Skin epidermis (tissue), 12 donors: ENCODE data around the gene KNG1.
"Not testable (repeated sequence)": the region's sequence is repeated elsewhere in the genome, so short reads cannot be mapped to it uniquely, and the experiment has no call there.

Experiments
- H3K27ac ChIP-seq, 21 experiments: fragments of 200-600 bp; sonication (generic) in 11 of 21; one replicate each; pipeline ENCODE4 v1.5.0; 2020; ENCODE audit warnings: mild to moderate bottlenecking in 3 of 21, inconsistent platforms in 2 of 21, moderate library complexity in 2 of 21
- H3K4me3 ChIP-seq, 7 experiments: fragments of 200-600 bp; sonication (generic) in 2 of 7; one replicate each; pipeline ENCODE4 v1.5.0; 2020; ENCODE audit warnings: inconsistent platforms in 2 of 7, mild to moderate bottlenecking in 2 of 7, moderate library complexity in 1 of 7

KNG1 gene

DNA sequence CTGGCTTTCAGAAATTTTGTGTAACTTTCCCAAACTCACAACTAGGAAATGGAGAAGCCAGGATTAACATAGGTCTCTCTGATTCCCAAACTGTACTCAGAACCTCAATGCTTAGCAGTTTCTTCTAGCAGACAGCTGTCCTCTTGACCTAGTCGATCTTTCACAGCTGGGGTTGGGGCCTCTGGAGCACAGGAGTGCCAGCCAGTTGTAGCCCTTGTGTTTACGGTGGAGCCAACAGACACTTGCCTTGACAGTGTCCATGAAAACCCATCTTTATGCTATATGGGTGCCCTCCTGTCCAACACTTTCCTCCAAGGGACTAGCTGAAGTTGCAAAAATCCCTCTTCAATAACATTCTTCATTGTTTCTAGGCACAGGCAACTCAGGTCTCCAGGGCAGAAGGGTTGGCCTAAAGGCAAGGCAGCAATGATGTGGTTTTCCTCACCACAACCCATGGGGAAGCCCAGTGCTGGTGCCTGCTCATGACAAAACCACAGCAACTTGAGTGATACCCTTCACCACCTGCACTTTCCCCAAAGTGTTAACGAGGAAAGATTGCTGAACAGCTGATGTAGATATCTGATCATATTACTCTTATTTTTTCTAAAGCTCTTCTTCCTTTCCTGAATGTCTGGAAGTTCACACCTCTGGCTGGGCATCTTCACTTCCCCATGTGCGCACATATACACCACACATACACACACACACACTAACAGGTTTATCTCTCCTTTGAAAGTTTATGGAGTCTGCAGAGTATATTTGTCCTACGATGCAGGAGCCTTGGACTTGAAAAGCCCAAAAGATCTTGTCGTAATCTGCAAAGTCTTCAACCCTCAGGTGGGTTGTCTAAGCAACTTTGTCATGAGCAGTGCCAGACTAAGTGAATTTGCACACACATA, 11.0 kb upstream of the KNG1 start:
- Histone ChIP-seq H3K4me3 (no peak overlapping the region), H3K27ac (no peak overlapping the region)

DNA sequence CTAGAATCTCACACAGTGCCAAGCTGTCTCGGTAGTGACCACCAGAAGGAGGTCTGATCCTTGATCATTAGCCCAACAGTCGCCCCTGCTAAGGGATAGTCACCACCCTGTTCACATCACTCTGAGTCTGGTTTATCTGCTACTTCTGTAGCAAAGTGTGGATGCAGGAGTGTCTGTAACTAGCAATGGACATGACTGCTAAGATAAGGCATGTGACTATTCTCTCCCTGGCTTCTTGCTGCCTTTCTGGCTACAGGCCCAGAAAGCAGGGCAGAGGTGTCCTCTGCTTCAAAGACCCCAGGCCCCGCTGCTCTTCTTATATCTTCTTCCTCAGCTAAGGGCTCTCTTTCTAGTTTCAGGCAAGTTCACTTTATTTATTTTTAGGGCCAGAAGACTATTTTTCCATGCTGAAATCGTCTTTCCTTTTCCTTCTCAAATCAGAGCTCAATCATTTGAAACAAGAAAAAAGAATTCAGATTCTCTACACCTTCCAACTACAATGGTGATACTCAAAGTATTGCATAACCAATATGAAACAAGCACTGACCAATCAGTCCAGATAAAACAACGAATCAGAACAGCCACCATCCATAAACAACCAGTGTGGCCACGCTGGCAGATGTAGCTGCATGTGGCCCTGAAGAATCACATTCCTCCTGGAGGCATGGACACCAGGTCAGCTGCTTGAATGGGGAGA, 8.0 kb upstream of the KNG1 start:
- Histone ChIP-seq H3K4me3 (no peak overlapping the region), H3K27ac (no peak overlapping the region)

DNA sequence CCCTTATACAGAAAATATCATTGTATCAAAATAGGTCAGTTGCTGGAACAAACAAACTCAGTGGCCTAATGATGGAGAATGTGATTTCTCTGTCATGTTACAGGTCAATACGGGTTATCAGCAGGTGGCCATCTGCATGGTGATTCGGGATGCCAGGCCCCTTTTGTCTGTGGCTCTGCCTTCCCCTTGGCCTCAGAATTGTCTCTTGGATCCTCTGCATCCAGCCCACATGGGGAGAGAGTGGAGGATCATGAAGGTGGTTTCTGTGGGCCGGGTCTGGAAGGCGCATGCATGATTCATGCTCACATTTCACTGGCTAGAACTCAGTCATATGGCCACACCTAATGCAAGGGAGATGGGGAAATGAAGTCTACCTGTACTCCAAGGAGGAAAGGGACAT, 6.5 kb upstream of the KNG1 start:
- not testable (repeated sequence) for H3K4me3 ChIP-seq, H3K27ac ChIP-seq

DNA sequence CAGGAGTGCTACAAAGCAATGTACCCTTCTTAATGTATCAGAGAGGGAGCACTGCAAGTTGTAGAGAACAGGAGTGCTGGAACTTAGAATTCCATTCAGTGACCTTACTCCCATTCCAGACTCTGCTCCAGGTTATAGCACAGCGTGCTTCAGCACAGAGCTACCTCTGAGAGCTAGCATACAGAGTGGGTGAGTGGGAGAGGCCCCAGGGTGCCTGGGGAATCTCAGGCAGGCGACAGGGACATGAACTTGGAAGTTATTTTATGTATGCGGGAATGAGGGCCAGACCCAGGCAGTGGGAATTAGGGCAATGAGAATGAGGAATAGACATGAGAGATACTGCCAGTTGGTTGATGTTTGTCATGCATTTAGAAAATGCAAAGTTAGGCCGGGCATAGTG, 3.7 kb upstream of the KNG1 start:
- no peak overlapping the region for H3K4me3 ChIP-seq
- H3K27ac ChIP-seq, result no peak overlapping the region

DNA sequence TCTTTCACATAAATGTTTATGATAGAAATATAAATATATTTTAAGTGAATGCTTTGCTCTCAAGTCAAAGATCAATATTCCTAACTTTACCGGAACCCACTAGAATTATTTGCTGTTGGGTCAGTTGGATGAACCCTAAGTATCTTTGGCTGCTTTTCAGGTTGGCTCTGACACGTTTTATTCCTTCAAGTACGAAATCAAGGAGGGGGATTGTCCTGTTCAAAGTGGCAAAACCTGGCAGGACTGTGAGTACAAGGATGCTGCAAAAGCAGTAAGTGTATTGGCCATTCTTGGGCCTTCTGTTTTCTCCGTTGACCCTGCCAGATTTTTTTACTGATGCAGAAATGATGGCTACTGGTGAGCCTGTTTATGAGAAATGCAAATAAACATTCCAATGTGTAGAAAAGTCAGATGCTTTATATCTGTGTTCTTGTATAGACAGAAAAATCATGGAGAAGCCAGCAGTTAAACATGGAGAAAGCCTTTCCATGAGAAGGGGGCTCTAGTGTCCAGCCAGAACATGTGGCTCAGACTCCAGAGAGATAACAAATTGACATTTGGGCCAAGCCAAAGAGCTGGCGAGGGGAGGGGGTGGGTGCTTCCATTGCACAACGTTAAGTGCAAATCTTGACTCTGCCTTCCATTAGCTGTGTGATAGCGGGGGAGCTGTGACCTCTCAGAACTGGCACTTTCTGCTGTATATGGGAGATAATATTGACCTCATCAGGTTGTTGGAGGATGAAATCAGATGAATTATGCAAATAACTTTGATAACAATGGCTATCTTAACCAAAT, 3.0 kb downstream of the KNG1 start:
- H3K27ac ChIP-seq, result no peak overlapping the region
- no peak overlapping the region for H3K4me3 ChIP-seq

DNA sequence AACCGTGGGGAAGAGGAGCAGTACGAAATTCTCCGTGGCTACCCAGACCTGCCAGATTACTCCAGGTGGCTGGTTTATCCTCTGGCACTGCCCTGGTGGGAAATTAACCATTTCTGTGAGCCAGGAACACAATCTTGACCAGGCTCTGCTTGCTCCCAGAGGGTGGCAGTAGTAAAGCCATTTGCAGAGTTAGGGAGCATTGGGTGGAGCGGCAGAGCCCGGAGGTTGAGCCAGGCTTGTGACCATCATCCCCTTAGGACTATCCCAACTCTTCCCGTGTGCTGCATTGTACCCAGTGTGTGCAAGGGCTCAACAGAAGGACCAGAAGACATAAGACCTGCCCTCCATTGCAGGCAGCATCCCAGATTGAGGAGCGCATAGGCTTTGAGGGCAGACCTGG, 5.3 kb downstream of the KNG1 start:
- H3K4me3 ChIP-seq, result no peak overlapping the region
- no peak overlapping the region for H3K27ac ChIP-seq

DNA sequence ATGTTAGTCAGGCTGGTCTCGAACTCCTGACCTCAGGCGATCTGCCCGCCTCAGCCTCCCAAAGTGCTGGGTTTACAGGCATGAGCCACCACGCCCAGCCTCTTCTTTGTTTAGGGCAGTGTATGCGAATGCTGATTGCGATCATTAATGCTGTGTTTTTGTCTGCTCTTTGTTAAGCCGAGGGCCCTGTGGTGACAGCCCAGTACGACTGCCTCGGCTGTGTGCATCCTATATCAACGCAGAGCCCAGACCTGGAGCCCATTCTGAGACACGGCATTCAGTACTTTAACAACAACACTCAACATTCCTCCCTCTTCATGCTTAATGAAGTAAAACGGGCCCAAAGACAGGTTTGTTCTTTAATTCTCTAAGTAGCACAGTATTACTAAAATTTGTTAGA, 7.8 kb downstream of the KNG1 start:
- Histone ChIP-seq H3K4me3 (no peak overlapping the region), H3K27ac (no peak overlapping the region)

DNA sequence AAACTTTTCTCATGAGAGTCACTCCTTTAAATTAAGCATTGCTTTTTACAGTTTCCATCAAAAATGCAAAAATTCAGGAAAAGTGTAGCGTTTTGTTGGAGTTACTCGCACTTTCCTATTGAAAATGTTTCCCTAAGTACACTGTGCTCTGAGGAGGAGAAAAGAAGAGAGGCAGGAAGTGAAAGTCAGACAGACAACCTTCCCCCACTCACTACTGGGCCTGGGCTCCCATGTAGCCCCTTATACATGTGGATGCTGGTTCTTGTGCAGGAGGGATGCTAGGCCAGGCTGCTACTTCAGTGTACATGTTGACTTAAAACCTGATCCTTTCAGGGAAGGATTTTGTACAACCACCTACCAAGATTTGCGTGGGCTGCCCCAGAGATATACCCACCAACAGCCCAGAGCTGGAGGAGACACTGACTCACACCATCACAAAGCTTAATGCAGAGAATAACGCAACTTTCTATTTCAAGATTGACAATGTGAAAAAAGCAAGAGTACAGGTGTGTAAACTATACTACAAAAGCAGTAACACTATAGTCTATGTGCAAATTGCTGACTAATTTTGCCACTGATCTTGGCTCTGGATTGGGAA, 15.1 kb downstream of the KNG1 start:
- Histone ChIP-seq H3K27ac (no peak overlapping the region), H3K4me3 (no peak overlapping the region)

DNA sequence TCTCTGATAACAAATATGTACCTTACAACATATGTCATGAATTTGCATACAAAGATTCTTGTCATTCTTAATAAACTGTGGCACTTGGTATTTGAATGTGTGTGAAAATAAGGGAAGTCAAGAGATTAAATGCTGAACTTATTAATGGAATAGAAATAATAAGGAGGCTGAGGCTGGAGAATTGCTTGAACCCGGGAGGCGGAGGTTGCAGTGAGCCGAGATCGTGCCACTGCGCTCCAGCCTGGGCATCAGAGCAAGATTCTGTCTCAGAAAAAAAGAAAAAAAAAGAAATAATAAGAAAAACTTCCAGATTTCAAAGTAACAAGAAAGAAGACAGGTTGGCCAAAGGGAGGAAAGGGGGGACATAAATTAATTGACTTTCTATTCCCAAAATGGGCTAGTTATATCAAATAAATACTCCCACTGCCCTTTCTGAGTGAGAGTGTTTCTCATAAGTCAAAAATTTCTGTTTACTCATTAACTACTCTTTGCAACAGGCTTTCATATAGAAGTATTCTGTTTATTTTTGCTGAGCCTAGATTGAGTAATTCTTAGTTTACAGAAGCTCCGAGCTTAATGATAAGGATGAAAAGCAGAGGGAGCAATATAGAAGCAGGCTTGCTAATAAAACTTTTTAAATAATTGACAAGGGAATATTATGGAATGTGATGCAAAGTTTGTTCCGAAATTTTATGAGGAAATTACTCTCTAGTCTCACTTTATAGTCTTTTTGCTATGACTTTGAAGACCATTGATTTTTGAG, 25.6 kb downstream of the KNG1 start:
- Histone ChIP-seq H3K27ac (no peak overlapping the region), H3K4me3 (no peak overlapping the region)

DNA sequence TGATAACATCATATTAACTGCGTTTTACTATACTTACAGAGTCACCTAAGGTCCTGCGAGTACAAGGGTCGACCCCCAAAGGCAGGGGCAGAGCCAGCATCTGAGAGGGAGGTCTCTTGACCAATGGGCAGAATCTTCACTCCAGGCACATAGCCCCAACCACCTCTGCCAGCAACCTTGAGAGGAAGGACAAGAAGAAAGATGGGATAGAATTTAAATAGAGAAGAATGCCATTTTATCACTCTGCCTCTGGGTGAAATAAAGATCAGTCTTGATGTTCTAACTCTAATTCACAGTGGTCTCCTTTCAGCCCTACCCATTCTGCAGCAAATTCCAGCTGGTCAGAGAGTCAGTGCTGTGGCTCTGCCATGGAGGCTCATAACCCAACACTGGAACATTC, 26.5 kb downstream of the KNG1 start:
- no peak overlapping the region for H3K4me3 ChIP-seq
- H3K27ac ChIP-seq, result no peak overlapping the region

DNA sequence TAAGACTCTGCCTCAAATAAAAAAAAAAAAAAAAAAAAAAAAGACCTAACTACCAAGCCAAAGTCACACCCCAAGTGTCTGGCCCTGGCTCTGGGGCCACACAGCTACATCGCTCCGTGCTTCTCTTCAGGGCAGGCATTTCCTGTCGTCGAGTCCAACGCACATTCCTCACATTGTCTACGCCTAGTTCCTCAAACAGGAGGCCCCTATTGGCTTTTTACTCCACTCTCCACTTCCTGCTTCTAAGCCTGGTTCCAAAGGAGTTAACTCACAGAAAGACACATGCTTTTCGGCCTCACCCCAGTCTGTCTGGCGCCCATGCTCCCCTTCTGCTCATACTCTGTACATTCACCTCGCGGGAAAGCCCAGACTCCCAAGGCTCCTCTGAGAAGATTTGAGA, 28.8 kb downstream of the KNG1 start:
- Histone ChIP-seq H3K27ac (no peak overlapping the region), H3K4me3 (no peak overlapping the region)

DNA sequence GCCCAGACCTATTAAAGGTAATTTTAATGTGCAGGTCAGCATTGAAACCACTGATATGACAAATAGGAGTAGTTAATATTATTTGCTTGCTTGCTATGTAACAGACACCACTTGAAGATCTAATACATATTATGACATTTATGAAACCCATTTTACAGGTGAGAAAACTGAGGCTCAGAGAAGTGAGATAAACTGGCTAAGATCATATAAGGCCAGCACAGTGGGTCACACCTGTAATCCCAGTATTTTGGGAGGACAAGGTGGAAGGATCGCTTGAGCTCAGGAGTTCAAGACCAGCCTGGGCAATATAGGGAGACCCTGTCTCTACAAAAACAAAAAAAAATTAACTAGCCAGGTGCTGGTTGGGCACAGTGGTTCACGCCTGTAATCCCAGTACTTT, 33.2 kb downstream of the KNG1 start:
- H3K4me3 ChIP-seq, result no peak overlapping the region
- no peak overlapping the region for H3K27ac ChIP-seq

DNA sequence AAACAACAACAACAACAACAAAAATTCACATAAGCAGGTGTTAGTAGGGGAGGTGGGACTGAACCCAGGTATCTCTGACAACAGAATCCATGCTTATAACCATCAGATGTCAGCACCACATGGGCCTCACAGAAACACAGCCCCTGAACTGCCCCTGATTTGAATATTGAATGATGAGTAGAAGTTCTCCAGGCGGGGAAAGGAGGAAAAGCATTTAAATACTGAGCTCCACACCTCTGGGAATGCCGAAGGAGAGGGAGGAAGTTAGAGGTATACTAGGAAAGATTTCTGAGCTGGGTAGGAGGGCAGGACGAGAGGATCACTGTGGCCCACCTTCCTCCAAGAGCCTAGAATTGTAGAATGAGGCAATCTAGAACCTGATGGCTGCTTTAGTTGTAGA, 34.3 kb downstream of the KNG1 start:
- no peak overlapping the region for H3K4me3 ChIP-seq
- H3K27ac ChIP-seq, result no peak overlapping the region

DNA sequence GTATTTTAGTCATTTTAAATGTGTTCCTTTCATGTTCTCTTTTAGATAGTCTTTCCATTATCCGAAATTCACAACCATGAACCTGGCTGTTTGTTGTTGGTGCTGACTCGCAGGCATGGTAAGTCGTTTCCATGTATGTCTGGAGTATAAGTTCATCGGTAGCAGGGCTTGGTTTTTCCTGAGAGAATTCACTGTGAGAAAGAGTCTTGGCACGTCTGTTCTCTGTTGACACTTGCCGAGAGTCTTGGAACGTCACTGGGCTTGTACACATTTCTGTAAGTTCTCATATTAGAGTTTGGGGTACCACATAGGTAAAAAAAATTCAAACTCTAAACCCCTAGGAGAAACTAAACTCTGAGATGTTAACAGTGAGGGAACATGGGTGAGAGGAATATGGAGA, 36.8 kb downstream of the KNG1 start:
- Histone ChIP-seq H3K4me3 (no peak overlapping the region), H3K27ac (no peak overlapping the region)

DNA sequence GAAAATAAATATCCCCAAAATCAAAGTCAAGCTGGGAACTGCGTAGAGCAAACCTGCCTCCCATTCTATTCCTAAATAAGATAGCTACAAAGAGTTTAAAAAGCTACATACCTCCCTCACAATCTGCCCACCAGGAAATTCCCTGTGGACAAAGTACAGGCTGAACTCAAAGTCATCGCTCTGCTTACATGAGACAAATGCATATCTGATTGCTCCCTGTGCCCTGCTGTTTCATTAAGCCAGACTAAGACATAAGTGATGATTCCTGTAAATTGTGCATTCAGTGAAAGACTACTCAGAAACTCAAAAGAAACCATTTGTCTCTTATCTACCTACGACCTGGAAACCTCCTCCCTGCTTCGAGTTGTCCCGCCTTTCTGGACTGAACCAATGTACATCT, 37.7 kb downstream of the KNG1 start:
- Histone ChIP-seq H3K4me3 (no peak overlapping the region), H3K27ac (no peak overlapping the region)

DNA sequence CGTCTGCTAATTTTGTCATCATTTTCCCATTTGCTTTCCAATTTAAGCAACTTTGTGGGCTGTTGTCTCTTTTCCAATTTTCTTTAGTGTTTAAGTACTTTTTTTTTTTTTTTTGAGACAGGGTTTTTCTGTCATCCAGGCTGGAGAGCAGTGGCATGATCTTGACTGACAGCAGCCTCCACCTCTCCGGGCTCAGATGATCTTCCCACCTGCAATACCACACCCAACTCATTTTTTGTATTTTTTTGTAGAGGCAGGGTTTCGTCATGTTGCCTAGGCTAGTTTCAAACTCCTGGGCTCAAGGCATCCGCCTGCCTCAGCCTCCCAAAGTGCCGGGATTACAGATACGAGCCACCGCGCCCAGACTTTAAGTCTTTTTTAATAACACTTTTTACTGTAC, 40.1 kb downstream of the KNG1 start:
- H3K4me3 ChIP-seq, result no peak overlapping the region
- no peak overlapping the region for H3K27ac ChIP-seq

DNA sequence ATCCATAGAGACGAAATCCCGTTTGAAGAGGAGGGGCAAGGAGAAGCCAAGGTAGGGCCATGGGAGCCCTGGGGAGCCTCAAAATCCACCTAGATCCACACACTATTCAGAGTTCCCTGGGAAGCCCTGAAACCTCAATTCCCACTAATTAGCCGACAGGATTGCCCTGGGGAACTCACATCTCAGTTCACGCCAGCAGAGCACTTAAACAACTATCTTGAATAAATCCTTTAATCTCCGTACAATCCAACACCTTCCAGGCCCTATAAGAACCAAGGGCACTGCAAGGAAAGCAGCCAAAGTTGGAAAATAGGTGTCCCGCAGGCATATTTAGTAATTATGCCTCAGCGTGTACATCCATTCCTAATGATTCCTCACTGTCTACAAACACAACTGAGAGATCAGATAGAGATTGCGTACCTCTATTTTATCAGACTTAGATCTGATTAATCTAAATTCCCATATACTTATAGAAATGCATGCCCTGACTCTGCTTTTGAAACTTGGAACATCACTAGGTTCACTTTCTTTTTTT, 40.6 kb downstream of the KNG1 start:
- H3K4me3 ChIP-seq, result no peak overlapping the region
- H3K27ac ChIP-seq, result no peak overlapping the region

DNA sequence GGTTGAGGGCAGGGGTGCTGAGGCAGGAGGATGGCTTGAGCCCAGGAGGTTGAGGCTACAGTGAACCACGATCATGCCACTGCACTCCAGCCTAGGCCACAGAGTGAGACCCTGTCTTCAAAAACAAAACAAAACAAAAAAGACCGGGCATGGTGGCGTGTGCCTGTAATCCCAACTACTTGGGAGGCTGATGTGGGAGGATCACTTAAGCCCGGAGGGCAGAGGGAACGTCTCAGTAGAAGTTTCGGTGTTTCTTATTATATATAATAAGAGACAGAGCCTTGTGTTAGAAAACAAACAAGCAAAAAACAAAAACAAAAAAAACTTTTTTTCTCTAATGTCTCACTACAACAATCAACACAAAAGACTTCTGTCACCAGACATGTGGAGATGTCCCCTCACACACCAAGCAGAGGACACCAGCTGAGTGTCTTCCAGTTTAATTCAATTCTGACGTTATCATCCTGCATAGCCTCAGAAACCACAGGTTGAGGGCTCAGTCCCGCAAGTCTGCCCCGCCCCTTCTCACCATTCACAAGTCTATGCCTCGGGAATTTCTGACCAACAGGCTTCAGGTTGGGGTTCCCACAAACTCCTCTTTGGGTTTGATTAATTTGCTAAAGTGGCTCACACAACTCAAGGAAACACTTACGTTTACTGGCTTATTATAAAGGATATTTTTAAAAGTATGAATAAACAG, 42.2 kb downstream of the KNG1 start:
- Histone ChIP-seq H3K27ac (no peak overlapping the region), H3K4me3 (no peak overlapping the region)
